Fibroblast of villous mesenchyme (primary cell): ENCODE measurements around the gene JPT2. TPM values are rescaled to one million over a fixed set of nuclear protein-coding genes. Genes with fewer than 3 reads are reported as not detected.
"Not testable (repeated sequence)": the region's sequence is repeated elsewhere in the genome, so short reads cannot be mapped to it uniquely, and the experiment has no call there.

Experiments
- DNase-seq: peaks from one replicate; pipeline ENCODE4 v3.0.0-alpha.2; 2010; ENCODE audit warnings: low read depth
- H3K4me3 ChIP-seq: 2 replicates; pipeline ENCODE4 v1.5.1; 2011; ENCODE audit warnings: low read depth, mild to moderate bottlenecking, low read length
- total RNA-seq: library from RNA; depleted of rRNA; stranded (reverse); fragments of >200 nt; gene quantifications from 2 replicates; pipeline ENCODE4 v1.2.3, GENCODE V29; 2012
- TF ChIP-seq, protein P1 (sequence below): IDR thresholded peaks from 2 replicates; pipeline ENCODE4 v1.5.1; 2012; ENCODE audit warnings: low read depth, mild to moderate bottlenecking, low read length; ENCODE audit not compliant: insufficient read depth

JPT2 gene
- total RNA-seq, 1 donor = 61.7 TPM

DNA sequence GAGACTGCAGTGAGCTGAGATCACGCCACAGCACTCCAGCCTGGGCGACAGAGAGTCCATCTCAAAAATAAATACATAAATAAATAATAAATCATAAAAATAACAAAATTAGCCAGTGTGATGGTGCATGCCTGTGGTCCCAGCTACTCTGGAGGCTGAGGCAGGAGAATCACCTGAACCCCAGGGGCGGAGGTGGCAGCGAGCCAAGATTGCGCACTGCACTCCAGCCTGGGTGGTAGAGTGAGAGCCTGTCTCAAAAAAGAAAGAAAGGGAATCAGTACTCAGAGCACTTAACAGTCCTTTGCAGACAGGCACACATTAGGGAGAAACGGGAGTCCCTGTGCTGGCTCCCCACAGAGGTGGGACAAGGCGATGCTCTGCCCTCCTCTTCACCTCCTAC lies 53.0 kb downstream of the JPT2 start:
- no peak overlapping the region for H3K4me3 ChIP-seq
- DNase-seq = no peak
- TF ChIP-seq, protein P1, sequence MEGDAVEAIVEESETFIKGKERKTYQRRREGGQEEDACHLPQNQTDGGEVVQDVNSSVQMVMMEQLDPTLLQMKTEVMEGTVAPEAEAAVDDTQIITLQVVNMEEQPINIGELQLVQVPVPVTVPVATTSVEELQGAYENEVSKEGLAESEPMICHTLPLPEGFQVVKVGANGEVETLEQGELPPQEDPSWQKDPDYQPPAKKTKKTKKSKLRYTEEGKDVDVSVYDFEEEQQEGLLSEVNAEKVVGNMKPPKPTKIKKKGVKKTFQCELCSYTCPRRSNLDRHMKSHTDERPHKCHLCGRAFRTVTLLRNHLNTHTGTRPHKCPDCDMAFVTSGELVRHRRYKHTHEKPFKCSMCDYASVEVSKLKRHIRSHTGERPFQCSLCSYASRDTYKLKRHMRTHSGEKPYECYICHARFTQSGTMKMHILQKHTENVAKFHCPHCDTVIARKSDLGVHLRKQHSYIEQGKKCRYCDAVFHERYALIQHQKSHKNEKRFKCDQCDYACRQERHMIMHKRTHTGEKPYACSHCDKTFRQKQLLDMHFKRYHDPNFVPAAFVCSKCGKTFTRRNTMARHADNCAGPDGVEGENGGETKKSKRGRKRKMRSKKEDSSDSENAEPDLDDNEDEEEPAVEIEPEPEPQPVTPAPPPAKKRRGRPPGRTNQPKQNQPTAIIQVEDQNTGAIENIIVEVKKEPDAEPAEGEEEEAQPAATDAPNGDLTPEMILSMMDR = no peak

DNA sequence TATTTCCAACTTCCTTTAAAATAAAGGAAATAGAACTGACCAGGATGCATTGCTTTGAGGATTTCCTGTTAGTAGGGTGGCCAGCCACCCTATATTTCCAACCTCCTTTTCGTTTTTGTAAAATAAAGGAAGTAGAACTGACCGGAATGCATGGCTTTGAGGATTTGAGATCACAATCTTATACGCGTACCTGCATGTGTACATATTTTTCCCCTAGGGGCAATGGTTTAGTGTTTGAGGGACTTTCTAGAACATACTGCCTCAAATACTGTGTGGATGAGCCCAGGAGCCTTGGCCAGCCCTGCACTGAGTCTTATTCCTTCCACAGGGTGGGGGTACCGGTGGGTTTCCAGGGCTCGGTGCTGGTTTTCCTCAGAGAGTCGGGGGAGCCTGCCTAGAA lies 53.5 kb downstream of the JPT2 start:
- TF ChIP-seq, protein P1 = no peak

DNA sequence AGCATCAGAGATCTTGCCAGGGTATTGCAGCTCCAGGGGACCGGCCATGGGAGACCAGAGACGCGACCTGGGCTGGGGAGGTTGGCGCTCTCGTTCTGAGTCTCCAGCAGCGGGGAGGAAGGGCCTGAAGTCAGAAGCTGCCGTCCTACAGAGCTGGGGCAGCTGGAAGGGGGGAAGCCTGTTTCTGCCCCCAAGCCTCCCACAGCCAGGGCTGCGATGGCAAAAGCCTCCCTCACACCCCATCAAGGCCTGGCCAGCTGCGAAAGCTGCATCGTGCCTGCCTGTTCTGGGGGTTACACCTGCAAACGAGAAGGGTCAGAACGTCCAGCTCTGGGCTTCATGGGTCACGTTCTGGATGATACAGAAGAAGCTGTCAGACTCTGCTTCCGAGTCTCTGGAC lies 54.0 kb downstream of the JPT2 start:
- no peak overlapping the region for H3K4me3 ChIP-seq
- DNase-seq = no peak
- TF ChIP-seq, protein P1 = no peak

More for the DNA sequence above, 53.5 kb downstream of the JPT2 start:
- no peak overlapping the region for H3K4me3 ChIP-seq
- DNase-seq = no peak

DNA sequence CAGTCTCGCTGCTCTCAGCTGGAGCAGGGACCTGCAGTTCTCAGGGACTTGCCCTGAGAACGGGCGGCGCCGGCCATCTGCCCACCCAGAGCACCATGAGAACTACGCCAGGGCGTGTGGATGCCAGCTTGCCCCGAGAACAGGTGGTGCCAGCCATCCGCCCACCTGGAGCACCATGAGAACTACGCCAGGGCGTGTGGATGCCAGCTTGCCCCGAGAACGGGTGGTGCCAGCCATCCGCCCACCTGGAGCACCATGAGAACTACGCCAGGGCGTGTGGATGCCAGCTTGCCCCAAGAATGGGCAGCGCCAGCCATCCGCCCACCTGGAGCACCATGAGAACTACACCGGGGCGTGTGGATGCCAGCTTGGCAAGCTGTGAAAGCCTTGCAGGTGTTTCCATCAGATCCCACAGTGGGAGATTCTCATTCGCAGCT lies 54.5 kb downstream of the JPT2 start:
- H3K4me3 ChIP-seq, DNase-seq: not testable (repeated sequence)

DNA sequence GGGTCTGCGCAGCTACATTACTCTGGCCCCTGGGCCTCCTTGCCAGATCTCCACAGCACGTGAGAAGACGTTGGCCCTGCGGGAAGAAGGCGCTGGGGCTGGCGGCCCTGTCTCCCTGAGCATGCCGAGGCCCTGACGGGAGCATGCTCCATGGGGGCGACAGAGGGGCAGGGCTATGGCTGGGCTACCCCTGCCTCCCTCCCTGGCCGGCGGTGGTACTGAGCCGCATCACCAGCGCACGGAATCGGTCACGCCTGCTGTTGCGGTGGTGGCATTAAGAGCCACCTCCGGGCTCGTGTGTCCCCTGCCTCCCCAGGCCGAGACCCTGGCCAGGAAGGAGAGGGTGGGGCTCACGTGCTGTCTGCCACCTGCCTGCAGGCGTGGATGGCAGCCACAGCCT lies 56.0 kb downstream of the JPT2 start:
- TF ChIP-seq, protein P1 = no peak
- no peak overlapping the region for H3K4me3 ChIP-seq
- DNase-seq = no peak

DNA sequence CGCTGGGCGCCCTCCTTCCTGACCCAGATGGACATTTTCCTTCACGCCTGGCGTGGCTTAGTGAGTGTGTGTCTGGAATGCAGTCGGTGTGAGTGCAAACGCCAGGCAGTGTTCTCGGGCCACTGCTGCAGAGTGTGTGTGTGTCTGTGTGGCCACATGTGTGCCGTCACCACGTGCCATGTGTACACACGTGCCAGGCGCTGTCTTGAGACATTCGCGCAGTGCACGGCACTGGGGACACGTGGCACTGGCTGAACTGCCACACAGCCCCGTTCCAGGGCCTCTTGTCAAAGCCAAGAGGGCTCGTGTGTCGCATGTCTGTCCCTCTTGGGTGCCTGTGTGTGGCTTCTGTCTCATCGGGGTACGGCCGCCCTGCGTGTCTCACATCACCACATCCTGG lies 56.7 kb downstream of the JPT2 start:
- no peak for DNase-seq
- TF ChIP-seq, protein P1 = no peak
- H3K4me3 ChIP-seq = no peak overlapping the region

DNA sequence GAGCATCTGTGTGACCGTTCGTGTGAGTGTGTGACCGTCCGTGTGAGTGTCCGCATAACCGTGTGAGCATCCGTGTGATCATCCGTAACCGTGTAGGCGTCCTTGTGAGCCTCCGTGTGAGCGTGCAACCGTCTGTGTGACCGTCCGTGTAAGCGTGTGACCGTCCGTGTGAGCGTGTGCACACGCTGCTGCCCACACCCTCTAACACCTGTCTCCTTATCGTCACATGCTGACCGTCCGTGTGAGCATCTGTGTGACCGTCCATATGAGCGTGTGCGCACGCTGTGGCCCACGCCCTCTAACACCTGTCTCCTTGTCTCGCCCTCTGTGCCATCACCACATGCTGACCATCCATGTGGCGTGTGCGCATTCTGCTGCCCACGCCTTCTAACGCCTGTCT lies 62.2 kb downstream of the JPT2 start:
- no peak for DNase-seq
- no peak overlapping the region for H3K4me3 ChIP-seq
- TF ChIP-seq, protein P1 = no peak
